Forelimb muscle (tissue), 1 donor: ENCODE measurements around the gene FHIP1B. TPM values are rescaled to one million over a fixed set of nuclear protein-coding genes. Genes with fewer than 3 reads are reported as not detected.
"Not testable (repeated sequence)": the region's sequence is repeated elsewhere in the genome, so short reads cannot be mapped to it uniquely, and the experiment has no call there.

ENCODE experiments used
- DNase-seq: peaks from one replicate; pipeline ENCODE4 v3.0.0-alpha.2; 2013; ENCODE audit warnings: low read depth
- polyA plus RNA-seq: library from polyadenylated mRNA; unstranded; fragments of 120-200 nt; gene quantifications from one replicate; pipeline ENCODE4 v1.2.1, GENCODE V29; 2013; ENCODE audit not compliant: insufficient read length

The FHIP1B gene
- 24.1 TPM for polyA plus RNA-seq

DNA sequence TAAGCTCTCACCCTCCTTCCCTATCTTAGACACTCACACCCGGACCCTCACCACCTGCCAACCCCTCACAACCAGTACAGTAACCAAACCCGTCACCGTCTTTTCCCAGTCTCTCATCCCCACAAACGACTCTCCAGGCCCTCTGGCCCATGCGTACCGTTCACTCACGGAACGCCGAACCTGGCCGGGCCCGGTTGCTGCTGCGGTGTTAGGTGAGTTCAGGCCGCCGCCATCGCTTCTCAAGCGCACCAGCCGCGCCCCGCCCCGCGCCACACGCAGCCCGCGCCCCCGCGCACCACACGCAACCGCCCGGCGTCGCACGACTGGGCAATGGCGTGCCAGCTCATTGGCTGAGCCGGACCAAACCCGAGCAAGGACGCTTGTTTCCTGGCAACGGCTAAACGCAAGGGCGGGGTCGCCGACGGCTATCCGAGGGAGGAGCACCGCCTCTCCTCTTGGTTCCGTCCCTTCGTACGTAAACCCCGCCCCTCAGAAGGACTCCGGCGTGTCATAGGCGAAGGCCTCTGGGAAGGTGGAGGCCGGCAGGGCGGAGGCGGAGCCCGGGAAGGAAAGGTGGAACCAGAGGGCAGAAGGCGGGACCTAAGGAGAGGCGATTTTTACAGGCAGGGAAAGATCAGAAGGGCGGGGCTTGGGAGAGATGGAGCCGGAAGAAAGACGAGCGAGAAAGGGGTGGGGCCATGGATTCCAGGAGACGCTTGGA lies at the start of gene FHIP1B:
TSS of gene FHIP1B (minus strand) at position 250 of the 721 bp plus-strand sequence. CDS start 10,120 bp downstream, outside the sequence.
- DNase-seq, result peak; percentile 99

DNA sequence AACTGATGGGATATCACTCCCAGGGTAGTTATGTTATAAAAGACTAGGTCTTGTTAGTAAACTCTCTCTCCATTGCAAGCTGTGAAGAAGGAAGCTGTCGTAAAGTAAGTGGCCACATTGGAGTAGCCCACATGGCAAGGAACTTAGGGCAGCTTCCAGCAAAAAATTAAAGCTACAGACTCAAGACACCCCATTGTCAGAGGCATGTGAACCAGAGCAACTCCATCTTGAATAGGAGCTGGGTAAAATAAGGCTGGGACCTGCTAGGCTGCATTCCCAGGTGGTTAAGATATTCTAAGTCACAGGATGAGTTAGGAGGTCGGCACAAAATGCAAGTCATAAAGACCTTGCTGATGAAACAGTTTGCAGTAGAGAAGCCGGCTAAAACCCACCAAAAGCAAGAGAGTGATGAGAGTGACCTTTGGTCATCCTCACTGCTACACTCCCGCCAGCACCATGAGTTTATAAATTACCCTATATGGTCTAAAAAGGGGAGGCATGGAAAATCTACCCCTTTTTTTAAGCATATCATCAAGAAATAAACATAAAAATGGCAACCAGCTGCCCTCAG lies 49.1 kb upstream of the FHIP1B start:
- DNase-seq, result no peak

DNA sequence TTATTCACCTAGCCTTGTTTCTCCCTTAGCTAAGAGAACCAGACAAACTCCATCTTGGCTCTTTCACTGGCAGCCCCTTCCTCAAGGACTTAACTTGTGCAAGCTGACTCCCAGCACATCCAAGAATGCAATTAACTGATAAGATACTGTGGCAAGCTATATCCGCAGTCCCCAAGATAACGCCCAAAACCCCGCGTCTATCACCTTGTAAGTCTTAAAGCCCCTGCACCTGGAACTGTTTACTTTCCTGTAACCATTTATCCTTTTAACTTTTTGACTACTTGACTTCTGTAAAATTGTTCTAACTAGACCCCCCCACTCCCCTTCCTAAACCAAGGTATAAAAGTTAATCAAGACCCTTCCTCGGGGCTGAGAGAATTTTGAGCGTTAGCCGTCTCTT lies 46.4 kb upstream of the FHIP1B start:
- not testable (repeated sequence) for DNase-seq

DNA sequence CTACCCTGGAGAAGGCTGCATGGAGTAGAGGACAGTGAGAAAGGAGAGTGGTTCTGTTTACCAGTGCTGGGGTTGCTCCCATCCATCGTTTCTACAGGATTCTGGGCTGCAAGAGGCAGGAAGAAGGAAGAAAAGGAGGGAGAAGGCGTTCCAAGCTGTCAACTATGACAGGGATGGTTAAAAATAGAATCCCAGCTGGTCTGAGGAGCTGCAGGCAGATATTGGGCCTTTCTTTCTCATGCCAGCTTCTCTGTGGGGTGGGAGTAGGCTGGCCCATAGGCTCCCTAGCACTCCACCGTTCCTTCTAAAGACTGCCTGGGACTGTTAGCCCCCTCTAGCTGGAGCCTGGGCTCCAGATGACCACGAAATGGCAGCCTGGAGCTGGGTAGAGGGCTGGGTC lies 38.8 kb upstream of the FHIP1B start:
- DNase-seq, result no peak

DNA sequence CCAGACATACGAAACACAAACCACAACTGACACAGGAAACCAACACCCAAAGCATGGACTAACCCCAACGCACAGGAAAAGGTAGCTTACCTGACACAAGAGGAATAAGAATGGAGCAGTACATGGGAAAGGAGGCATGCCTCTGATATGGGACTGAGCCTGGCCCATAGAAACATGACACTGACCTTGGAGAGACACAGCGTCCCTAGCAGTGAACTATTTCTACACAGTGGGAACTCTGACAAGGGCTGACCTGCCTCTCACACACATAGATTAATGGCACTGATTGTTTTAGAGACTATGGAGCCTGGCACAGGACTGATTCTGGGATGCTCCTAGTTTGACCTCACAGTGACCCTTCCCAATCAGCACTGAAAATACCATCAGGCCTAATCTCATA lies 37.2 kb upstream of the FHIP1B start:
- DNase-seq, result no peak

DNA sequence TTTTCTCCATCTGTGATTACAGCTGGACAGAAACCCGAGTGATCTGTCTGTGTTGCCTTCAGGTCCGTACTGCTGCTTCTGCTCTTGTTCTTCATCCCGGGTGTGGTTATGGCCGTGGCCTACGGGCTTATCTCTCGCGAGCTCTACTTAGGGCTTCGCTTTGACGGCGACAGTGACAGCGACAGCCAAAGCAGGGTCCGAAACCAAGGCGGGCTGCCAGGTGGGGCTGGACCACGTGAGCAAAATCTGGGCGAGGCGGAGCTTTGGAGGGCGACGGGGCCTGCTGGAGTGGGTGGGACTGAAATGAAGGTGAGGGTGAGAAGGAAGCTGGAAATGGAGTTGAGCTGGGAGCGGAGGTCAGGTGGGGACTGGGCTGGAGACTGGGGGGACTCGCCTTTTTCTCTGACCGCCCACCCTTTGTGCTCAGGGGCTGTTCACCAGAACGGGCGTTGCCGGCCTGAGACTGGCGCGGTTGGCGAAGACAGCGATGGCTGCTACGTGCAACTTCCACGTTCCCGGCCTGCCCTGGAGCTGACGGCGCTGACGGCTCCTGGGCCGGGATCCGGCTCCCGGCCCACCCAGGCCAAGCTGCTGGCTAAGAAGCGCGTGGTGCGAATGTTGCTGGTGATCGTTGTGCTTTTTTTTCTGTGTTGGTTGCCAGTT lies 36.3 kb upstream of the FHIP1B start:
- no peak for DNase-seq

DNA sequence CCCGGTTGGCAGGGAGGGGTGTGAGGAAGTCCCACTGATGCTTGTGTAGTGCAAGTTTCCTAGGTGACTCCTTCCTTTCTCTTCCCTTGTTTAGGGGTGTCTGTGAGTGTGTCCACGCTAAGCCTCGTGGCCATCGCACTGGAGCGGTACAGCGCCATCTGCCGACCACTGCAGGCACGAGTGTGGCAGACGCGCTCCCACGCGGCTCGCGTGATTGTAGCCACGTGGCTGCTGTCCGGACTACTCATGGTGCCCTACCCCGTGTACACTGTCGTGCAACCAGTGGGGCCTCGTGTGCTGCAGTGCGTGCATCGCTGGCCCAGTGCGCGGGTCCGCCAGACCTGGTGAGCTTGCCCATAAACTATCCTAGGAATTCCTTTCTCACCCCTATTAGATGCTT lies 35.6 kb upstream of the FHIP1B start:
- no peak for DNase-seq

DNA sequence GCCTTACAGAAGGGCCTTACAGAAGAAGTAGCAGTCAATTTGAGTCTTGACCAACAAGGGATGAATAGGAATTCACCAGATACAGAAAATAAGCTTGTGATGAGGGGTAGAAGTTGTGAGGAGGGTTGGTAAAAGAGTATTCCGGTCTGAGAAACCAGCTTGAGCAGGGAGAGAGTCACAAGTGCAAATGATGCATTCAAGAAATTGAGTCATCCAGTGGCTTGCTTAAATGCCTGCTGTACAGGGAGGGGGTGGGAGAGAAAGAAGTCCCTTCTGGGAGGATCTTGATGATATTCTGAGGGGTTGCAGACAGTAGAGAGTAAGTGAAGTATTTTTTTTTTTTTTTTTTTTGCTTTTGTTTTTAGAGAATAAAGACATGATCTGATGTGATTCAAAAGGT lies 34.4 kb upstream of the FHIP1B start:
- no peak for DNase-seq

DNA sequence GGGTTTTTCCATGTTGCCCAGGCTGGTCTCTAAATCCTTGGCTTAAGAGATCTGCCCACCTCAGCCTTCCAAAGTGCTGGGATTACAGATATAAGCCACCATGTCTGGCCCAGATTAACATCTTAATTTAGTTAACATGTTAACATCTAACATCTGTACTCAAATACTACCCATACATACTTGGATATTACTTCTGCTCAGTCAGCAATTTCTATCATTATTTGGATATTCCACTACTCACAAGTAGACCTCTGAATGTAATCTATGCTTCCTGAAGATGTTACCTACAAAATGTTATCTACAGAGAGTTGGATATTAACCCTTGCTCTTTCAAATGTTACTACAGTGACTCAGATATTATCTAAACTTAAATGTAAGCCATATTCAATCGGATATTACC lies 29.2 kb upstream of the FHIP1B start:
- DNase-seq, result no peak

DNA sequence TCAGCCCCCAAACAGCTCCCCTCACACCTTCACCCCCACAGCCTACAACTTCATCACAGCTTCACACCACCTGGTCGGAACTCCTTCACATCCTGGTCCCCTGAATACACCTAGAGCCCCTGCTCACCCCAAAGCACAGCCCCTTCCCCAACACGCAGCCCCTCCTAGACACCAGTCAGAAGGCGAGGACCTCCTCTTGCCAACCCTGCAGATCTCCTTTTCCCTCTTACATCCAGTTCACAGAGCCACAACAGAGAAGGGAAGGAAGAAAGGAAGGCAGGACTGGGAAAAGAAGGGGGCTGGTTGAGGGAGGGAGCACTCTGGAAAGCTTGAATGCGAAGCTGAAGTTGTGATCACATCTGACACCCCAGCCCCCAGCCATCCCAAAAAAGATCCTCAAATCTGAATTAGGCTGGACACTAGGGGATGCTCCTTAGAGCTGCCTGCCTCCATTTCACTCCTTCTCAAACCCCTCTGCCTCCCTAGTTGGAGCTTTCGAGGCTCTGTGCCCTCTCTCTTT lies 25.8 kb upstream of the FHIP1B start:
- DNase-seq, result no peak

DNA sequence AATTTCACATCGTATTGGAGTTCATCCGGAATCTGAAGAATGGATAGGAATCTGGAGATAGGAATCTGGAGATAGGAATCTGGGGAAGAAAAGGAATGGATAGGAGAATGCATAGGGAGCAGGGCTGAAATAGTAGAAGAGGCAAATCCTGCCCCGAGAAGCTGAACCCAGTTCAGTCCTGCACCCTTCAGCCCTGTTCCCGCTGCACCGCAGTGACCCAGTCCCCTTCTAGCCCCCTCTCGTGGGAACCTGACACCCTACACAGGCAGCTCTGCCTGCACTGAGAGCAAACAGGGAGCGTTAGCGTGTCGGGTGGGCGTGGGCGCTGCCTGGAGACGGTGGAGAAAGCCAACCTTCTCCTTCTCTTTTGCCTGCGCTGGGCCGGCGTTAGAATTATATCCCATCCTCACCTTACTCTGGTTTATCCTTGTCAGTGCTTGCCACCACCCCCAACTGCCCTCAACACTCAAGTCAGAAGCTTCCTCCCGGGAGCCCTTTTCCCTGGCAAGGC lies 24.2 kb upstream of the FHIP1B start:
- no peak for DNase-seq

DNA sequence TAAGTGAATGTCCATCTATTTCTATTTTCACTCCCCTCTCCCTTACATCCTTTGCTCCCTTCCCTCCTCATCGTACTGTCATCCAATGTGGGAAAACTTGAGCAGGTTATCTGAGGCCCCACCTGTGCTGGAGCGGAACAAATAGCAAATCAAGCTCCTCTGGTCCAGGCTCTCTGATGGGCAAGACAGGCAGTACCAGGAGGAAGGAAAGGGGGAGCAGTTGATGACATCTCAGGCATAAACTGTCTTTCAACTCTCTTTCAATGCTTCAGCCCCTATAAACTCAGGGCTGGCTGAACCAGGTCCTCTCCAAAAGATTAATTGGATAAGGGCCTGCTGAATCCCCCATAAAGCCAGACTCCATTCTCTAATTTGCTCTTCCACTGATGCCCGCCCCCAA lies 23.7 kb upstream of the FHIP1B start:
- no peak for DNase-seq

DNA sequence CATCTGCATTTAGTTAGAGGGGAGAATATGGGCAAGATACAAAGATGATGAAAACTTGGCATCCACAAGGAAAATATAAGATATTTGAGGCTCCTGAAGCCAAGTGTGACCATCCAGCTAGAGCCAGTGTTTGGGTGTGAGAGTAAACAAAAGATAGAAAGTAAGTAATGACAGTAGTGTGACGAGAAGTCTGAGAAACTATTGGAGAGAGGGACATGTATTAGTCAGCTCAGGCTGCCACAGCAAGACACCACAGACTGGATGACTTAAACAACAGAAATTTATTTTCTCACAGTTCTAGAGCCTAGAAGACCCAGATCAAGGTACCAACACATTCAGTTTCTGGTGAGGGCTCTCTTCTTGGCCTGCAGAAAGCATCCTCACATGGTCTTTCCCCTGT lies 18.8 kb upstream of the FHIP1B start:
- DNase-seq, result no peak

DNA sequence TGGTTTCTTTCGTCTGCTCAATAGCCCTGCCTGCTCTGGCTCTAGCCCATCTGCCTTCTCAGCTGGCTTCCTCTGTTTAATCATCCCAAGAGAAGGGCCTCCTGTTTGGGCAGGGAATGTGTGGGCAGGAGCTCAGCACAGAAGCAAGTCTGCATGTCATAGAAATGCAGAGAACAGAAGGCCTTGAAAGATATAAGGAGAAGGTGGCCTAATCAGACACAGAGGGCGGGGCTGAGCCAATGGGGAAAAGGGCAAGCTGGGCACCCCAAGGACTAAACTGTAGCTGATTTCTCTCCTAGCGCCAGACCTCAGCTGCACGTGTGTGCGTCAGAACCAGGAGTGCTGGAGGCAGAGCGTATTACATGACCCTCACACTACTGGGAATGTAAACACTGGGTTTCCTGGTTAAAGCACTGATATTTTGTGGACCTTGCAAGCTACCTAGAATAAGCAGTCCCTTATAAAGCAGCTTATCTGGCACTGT lies 17.6 kb upstream of the FHIP1B start:
- DNase-seq, result no peak

DNA sequence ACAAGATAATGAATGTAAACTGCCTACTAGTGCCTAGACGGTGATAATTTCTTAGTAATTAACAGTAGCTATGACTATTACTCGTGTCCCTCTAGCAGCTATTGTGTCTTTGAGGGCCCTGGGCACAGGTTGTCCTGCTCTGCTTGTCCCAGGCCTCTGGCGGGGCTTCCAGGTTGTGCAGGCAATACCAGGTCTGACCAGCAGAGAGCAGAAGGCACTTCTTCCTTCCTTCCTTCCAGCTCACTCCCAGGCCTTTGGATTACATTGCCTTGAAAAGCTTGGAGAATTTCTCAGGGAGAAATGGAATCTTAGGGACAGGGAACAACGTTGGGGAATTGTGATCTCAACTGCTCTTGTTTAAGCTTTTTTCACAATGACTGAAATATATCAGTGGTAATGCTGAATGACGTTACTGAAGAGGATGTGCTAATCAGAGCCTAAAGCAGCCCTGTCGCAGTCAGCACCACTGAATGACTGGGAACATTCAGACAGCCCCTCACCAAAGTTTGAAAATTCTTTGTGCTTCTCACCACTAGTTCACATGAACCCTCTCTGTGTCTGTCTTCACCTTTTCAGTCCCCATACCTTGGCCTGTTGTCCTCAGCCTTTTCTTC lies 16.8 kb upstream of the FHIP1B start:
- peak; percentile 43 for DNase-seq

DNA sequence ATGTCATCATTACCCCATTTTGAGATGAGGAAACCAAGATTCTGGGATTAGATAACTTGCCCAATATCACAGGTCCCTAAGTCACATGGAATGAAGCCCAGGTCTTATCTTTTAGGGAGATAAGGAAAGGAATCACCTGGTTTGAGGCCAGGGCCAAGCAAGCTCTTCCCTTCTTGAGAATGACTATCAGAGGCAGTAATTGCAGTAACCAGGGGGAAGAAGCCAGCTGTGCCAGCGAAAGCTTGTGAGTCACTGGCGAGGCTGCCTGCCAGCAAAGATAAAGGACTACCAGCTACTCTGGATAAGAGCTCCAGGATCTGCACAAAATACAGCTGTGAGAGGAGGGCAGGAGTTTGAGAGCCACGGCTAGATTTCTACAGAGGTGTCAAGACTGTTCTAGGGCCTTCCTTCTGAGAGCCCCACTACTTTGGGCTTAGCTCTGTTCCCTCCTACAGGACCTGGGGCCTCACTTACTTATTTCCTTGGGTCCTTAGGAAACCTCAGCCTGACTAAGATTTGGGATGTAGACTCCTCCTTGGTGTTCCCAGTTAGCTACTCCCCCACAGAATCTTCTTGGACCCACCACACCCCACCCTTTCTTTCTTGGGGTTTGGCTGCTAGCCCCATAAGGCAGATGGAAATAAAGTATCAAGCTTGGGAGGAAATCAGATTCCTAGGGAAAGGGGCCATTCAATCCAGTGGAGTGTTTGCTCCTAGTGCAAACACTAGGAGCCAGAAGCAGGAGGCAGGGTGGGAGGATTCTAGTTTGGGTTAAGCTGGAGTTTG lies 15.5 kb upstream of the FHIP1B start:
- no peak for DNase-seq

DNA sequence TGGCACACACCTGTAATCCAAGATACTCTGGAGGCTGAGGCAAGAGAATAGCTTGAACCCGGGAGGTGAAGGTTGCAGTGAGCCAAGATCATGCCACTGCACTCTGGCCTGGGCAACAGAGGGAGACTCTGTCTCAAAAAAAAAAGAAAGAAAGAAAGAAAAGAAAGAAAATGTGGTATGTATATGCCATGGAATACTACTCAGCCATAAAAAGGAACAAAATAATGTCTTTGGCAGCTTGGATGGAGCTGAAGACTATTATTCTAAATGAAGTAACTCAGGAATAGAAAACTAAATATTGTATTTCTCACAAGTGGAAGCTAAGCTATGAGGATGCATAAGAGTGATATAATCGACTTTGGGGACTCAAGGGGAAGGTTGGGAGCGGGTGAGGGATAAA lies 14.5 kb upstream of the FHIP1B start:
- DNase-seq, result not testable (repeated sequence)

DNA sequence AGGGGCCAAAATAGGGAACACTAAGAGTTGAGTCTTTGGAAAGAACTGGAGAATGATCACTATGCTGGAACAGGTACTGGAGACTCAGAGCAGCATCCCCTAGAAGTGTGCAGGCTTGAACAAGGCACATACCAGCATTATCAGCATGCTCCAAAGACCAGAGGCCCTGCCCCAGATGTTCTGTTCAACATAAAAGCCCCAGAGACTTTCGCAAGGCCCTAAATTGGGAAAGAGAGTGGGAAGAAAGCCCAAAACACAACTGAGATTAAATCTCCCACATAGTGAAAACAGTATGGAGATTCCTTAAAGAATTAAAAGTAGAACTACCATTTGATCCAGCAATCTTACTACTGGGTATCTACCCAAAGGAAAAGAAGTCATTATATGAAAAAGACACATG lies 13.8 kb upstream of the FHIP1B start:
- DNase-seq, result no peak

DNA sequence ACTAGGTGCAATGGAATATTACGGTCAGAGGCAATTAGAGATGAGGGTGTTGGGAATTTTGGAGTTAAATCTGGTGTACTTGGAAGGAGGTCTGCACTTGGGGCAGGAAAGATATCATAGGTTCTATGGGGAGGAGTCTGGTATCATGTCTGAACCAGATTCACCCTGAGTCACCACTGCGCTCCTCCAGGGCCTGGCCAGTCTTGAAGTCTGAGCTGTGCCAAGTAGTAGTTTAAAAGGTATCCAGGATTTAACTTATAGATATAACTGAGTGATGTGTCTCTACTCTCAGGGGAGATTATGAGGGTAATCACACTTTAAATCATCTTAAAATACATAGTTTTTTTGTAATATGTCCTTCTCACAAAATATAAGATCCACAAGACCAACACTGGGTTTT lies 11.1 kb upstream of the FHIP1B start:
- DNase-seq, result no peak

DNA sequence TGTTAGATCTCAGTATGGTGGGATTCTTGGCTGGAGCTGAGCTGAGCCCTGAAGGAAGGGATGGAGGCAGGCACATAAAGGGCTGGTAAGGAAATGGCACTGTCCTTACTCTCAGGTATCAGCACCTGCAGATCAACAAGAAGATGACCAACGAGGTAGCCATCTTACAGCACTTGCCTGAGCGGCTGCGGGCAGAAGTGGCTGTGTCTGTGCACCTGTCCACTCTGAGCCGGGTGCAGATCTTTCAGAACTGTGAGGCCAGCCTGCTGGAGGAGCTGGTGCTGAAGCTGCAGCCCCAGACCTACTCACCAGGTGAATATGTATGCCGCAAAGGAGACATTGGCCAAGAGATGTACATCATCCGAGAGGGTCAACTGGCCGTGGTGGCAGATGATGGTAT lies 6.9 kb upstream of the FHIP1B start:
- DNase-seq, result no peak

DNA sequence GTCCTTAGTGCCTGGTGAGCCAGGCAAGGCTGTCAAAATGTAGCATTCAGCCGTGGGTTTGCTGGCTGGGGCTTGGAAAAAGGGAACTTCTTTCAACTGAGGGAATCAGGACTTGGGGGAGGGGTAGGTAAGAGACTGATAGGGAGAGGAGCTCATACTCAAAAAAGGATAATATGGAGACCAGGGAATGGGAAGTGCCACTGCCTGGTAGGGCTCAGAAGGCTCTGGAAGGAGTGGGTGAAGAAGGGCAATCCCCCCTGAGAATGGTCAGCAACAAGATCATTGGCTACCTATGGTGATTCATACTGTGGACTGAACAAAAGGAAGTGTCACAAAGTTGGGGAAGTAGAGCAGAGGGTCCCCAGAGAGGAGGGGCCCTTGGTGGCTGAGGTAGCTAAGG lies 6.3 kb upstream of the FHIP1B start:
- DNase-seq, result no peak
